Neuron (in vitro differentiated cells): ENCODE measurements around the gene TOGARAM1.

Source experiments
- H2AFZ ChIP-seq: one replicate; pipeline ENCODE4 v1.6.1; 2013; ENCODE audit warnings: low read depth, mild to moderate bottlenecking, inconsistent platforms, low read length, moderate library complexity
- H3K27me3 ChIP-seq: one replicate; pipeline ENCODE4 v1.6.1; 2013; ENCODE audit warnings: low read length; ENCODE audit not compliant: insufficient read depth
- H3K36me3 ChIP-seq: one replicate; pipeline ENCODE4 v1.6.1; 2013; ENCODE audit warnings: low read length; ENCODE audit not compliant: insufficient read depth
- H3K4me1 ChIP-seq: one replicate; pipeline ENCODE4 v1.6.1; 2013; ENCODE audit warnings: low read length; ENCODE audit not compliant: insufficient read depth
- H3K4me3 ChIP-seq: 2 replicates; pipeline ENCODE4 v1.5.1; 2013; ENCODE audit warnings: mild to moderate bottlenecking, low read length, moderate library complexity
- H3K9me3 ChIP-seq: one replicate; pipeline ENCODE4 v1.6.1; 2013; ENCODE audit warnings: low read length

Gene TOGARAM1

DNA sequence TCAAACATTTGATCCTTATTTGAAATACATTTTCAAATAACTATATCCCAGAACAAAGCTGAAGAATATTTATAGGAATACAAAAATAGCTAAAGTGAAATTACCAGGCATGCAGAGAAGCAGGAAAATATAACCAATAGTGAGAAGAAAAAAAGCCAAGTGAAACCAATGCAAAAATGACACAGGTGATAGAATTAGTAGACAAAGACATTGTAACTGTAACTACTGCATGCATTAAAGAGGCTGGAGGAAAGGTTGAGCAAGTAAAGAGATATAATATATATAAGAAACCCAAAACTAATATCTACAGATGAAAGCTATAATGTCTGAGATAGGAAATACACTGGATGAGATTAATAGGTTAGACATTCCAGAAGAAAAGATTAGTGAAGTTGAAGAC, 72.7 kb downstream of the TOGARAM1 start:
- H3K9me3 ChIP-seq: peaks cover 25% of the 10 kb centered on the region
- H3K36me3 ChIP-seq: peaks cover 51% of the 10 kb centered on the region
- no peak overlapping the region for H2AFZ ChIP-seq
- no peaks in the 10 kb centered on the region for H3K27me3 ChIP-seq
- no peak overlapping the region for H3K4me3 ChIP-seq
- no peaks in the 10 kb centered on the region for H3K4me1 ChIP-seq

DNA sequence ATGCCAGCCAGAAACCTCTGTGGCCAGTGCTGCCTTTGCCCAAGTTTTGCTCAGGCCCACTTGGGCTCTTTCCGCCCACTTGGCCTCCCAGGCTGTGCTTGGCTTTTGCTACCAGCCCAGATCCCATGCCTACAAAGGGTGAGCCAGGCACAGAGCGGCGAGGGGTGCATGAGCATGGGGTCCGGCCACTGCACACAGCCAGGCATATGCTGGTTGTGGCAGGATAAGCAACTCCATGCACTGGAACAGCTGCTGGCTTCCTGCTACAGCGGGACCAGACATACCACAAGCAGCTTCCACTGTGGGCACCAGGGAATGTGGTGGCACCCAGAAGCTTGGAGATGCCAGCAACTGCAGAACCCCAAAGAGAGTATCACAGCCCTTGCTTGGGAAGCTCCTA, 76.3 kb downstream of the TOGARAM1 start:
- no peaks in the 10 kb centered on the region for H3K27me3 ChIP-seq
- no peaks in the 10 kb centered on the region for H3K4me1 ChIP-seq
- H3K36me3 ChIP-seq: peaks cover 46% of the 10 kb centered on the region

DNA sequence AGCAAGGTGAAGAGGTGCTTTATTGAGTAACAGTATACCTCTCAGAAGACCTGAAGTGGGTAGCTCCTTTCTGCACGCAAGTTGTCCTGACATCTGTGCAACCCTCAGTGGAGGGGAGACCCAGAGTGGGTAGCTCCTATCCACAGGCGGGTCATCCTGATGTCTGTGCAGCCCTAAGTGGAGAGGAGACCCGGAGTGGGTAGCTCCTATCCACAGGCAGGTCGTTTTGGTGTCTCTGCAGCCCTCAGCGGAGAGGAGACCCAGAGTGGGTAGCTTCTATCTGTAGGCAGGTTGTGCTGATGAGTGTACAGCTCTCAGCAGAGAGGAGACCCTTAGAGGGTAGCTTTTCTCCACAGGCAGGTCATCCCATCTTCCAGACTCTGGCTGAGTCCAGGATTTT, 76.9 kb downstream of the TOGARAM1 start:
- H2AFZ ChIP-seq: no peak overlapping the region
- H3K36me3 ChIP-seq: peaks cover 46% of the 10 kb centered on the region
- no peaks in the 10 kb centered on the region for H3K4me1 ChIP-seq
- peaks cover 26% of the 10 kb centered on the region for H3K9me3 ChIP-seq
- no peaks in the 10 kb centered on the region for H3K27me3 ChIP-seq
- H3K4me3 ChIP-seq: no peak overlapping the region

More for the DNA sequence above, 76.3 kb downstream of the TOGARAM1 start:
- H2AFZ ChIP-seq: no peak overlapping the region
- peaks cover 26% of the 10 kb centered on the region for H3K9me3 ChIP-seq
- no peak overlapping the region for H3K4me3 ChIP-seq

- Histone ChIP-seq H3K36me3 (peaks cover 44% of the 10 kb centered on the region), H3K4me1 (no peaks in the 10 kb centered on the region), H3K9me3 (peaks cover 26% of the 10 kb centered on the region), H2AFZ (no peak overlapping the region), H3K4me3 (no peak overlapping the region), H3K27me3 (no peaks in the 10 kb centered on the region)
These were observed 77.4 kb downstream of the TOGARAM1 start for GRCh38 chr14:45039390-45039789.

- H3K4me1 ChIP-seq: no peaks in the 10 kb centered on the region
- peaks cover 24% of the 10 kb centered on the region for H3K9me3 ChIP-seq
- H3K27me3 ChIP-seq: no peaks in the 10 kb centered on the region
- H3K4me3 ChIP-seq: no peak overlapping the region
- peaks cover 52% of the 10 kb centered on the region for H3K36me3 ChIP-seq
- H2AFZ ChIP-seq: no peak overlapping the region
These were observed 79.7 kb downstream of the TOGARAM1 start for GRCh38 chr14:45041641-45042040.

DNA sequence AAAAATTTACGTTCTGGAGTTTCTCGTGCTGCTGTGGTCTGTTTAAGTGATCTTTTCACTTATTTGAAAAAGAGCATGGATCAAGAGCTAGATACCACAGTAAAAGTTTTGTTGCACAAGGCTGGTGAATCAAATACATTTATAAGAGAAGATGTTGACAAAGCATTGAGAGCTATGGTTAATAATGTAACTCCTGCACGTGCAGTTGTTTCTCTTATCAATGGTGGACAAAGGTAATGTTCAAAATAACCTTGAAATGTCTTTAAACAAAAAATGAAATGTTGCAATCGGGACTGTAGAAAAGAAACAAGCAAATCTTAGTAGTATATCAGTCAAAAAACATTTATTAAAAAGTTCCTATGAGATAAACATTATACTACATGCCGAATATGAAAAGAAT, 82.6 kb downstream of the TOGARAM1 start:
- no peaks in the 10 kb centered on the region for H3K27me3 ChIP-seq
- no peak overlapping the region for H2AFZ ChIP-seq
- H3K36me3 ChIP-seq: peaks cover 37% of the 10 kb centered on the region
- no peak overlapping the region for H3K4me3 ChIP-seq
- H3K9me3 ChIP-seq: peaks cover 2% of the 10 kb centered on the region
- no peaks in the 10 kb centered on the region for H3K4me1 ChIP-seq

- Histone ChIP-seq H3K36me3 (peaks cover 33% of the 10 kb centered on the region), H2AFZ (no peak overlapping the region), H3K4me3 (no peak overlapping the region), H3K9me3 (no peaks in the 10 kb centered on the region), H3K4me1 (no peaks in the 10 kb centered on the region), H3K27me3 (no peaks in the 10 kb centered on the region)
These were observed 86.4 kb downstream of the TOGARAM1 start for GRCh38 chr14:45048385-45048784.

- Histone ChIP-seq H3K36me3 (peaks cover 32% of the 10 kb centered on the region), H3K4me3 (no peak overlapping the region), H3K9me3 (no peaks in the 10 kb centered on the region), H2AFZ (no peak overlapping the region), H3K4me1 (no peaks in the 10 kb centered on the region), H3K27me3 (no peaks in the 10 kb centered on the region)
These were observed 89.2 kb downstream of the TOGARAM1 start for GRCh38 chr14:45051180-45051579.

DNA sequence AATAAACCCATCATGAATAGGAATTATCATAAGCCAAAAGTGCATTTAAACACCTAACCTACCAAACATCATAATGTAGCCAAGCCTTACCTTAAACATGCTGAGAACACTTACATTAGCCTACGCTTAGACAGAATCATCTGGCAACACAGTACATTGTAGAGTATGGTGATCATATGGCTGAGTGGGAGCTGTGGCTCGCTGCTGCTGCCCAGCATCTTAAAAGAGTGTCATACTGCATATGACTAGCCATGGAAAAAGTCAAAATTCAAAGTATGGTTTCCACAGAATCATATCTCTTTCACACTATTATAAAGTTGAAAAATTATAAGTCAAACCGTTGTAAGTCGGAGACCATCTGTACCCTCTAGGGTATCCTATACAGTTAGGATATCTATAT, 89.9 kb downstream of the TOGARAM1 start:
- Histone ChIP-seq H3K27me3 (no peaks in the 10 kb centered on the region), H3K9me3 (no peaks in the 10 kb centered on the region), H3K36me3 (peaks cover 28% of the 10 kb centered on the region)

DNA sequence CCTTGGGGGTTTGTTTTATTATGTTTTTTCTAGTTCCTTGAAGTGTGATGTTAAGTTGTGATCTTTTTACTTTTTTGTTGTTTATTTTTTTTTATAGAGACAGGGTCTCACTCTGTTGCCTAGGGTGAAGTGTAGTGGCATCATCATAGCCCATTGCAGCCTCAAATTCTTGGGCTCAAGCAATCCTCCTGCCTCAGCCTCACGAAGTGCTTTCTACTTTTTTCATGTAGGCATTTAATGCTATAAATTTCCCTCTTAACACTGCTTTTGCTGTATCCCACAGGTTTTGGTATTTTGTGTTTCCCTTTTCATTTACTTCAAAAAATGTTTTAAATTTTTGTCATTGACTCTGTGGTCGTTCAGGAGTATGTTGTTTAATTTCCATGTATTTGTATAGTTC, 95.4 kb downstream of the TOGARAM1 start:
- H3K4me1 ChIP-seq: no peaks in the 10 kb centered on the region
- H3K36me3 ChIP-seq: peaks cover 20% of the 10 kb centered on the region
- peaks cover 2% of the 10 kb centered on the region for H3K9me3 ChIP-seq
- no peak overlapping the region for H3K4me3 ChIP-seq
- H2AFZ ChIP-seq: no peak overlapping the region
- H3K27me3 ChIP-seq: no peaks in the 10 kb centered on the region

More for the DNA sequence above, 89.9 kb downstream of the TOGARAM1 start:
- Histone ChIP-seq H3K4me1 (no peaks in the 10 kb centered on the region), H3K4me3 (no peak overlapping the region), H2AFZ (no peak overlapping the region)

DNA sequence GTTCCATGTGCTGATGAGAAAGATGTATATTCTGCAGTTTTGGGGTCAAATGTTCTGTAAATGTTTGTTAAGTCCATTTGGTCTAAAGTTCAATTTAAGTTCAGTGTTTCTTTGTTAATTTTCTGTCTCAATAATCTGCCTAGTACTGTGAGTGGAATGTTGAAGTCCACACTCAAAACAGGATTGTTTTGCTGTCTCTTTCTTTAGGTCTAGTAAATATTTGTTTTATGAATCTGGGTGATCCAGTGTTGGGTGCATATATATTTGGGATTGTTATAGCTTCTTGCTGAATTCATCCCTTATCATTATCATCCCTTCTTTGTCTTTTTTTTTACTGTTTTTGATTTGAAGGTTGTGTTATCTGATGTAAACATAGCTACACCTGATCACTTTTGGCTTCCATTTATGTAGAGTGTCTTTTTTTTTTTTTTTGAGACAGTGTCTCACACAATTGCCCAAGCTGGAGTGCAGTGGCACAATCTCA, 95.9 kb downstream of the TOGARAM1 start:
- Histone ChIP-seq H3K9me3 (peaks cover 2% of the 10 kb centered on the region), H3K4me3 (no peak overlapping the region), H3K4me1 (no peaks in the 10 kb centered on the region), H3K36me3 (peaks cover 16% of the 10 kb centered on the region), H3K27me3 (no peaks in the 10 kb centered on the region), H2AFZ (no peak overlapping the region)

GRCh38 chr14:45060551-45060950, 98.6 kb downstream of the TOGARAM1 start:
- H3K9me3 ChIP-seq: peaks cover 2% of the 10 kb centered on the region
- no peaks in the 10 kb centered on the region for H3K4me1 ChIP-seq
- H3K4me3 ChIP-seq: no peak overlapping the region
- no peak overlapping the region for H2AFZ ChIP-seq
- peaks cover 3% of the 10 kb centered on the region for H3K36me3 ChIP-seq
- H3K27me3 ChIP-seq: no peaks in the 10 kb centered on the region

GRCh38 chr14:45065540-45065939, 103.5 kb downstream of the TOGARAM1 start:
- Histone ChIP-seq H3K36me3 (peaks cover 18% of the 10 kb centered on the region), H3K4me1 (no peaks in the 10 kb centered on the region), H3K27me3 (no peaks in the 10 kb centered on the region), H2AFZ (no peak overlapping the region), H3K9me3 (peaks cover 2% of the 10 kb centered on the region), H3K4me3 (no peak overlapping the region)

DNA sequence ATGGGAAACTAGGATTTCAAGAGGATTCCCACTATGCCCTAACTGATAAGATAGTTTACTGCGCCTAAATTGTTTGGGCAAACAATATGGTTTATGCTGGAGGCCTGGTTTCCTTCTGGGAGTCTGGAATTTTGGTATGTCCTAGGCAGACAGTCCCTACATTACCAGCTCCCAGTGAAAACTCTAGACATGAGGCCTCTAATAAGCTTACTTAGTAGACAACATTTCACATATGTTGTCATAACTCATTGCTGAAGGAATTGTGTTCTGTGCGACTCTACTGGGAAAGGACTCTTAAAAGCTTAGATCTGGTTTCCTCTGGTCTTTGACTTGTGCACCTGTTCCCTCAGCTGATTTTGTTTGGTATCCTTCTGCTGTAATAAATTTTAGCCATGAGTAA, 104.0 kb downstream of the TOGARAM1 start:
- peaks cover 18% of the 10 kb centered on the region for H3K36me3 ChIP-seq
- H2AFZ ChIP-seq: no peak overlapping the region
- H3K9me3 ChIP-seq: peaks cover 2% of the 10 kb centered on the region
- H3K4me3 ChIP-seq: no peak overlapping the region
- no peaks in the 10 kb centered on the region for H3K4me1 ChIP-seq
- no peaks in the 10 kb centered on the region for H3K27me3 ChIP-seq
